GM23248 (cell line): Measurements from ENCODE around the gene FOXQ1. TPM values are rescaled to one million over a fixed set of nuclear protein-coding genes. Genes with fewer than 3 reads are reported as not detected.

Experiments used
- DNase-seq: peaks from one replicate; pipeline ENCODE4 v3.0.0-alpha.2; 2015
- H2AFZ ChIP-seq: fragments of 200-600 bp; sonication (generic); 2 replicates; pipeline ENCODE4 v1.6.1; 2016; ENCODE audit warnings: antibody characterized with exemption
- H3F3A ChIP-seq: fragments of 200-600 bp; sonication (generic); 2 replicates; pipeline ENCODE4 v1.6.1; 2016; ENCODE audit warnings: mild to moderate bottlenecking, antibody characterized with exemption, mixed run types; ENCODE audit not compliant: insufficient read depth
- H3K27ac ChIP-seq: fragments of 200-600 bp; sonication (generic); 2 replicates; pipeline ENCODE4 v1.5.1; 2016; ENCODE audit warnings: mild to moderate bottlenecking
- H3K27me3 ChIP-seq: fragments of 200-600 bp; sonication (generic); replicated peaks from 2 replicates; pipeline ENCODE4 v1.6.1; 2016; ENCODE audit warnings: mild to moderate bottlenecking; ENCODE audit not compliant: insufficient read depth
- H3K36me3 ChIP-seq: fragments of 200-600 bp; sonication (generic); 2 replicates; pipeline ENCODE4 v1.6.1; 2016; ENCODE audit warnings: low read depth, mild to moderate bottlenecking
- H3K4me1 ChIP-seq: fragments of 200-600 bp; sonication (generic); 2 replicates; pipeline ENCODE4 v1.6.1; 2016; ENCODE audit warnings: mild to moderate bottlenecking; ENCODE audit not compliant: insufficient read depth
- H3K4me2 ChIP-seq: fragments of 200-600 bp; sonication (generic); one replicate; pipeline ENCODE4 v1.6.1; 2016; ENCODE audit warnings: mild to moderate bottlenecking; ENCODE audit not compliant: unreplicated experiment
- H3K4me3 ChIP-seq: fragments of 200-600 bp; sonication (generic); 2 replicates; pipeline ENCODE4 v1.5.1; 2016; ENCODE audit warnings: mild to moderate bottlenecking
- H3K79me2 ChIP-seq: fragments of 200-600 bp; sonication (generic); 2 replicates; pipeline ENCODE4 v1.6.1; 2016; ENCODE audit warnings: mild to moderate bottlenecking; ENCODE audit not compliant: insufficient read depth
- H3K9ac ChIP-seq: fragments of 200-600 bp; sonication (generic); 2 replicates; pipeline ENCODE4 v1.6.1; 2016; ENCODE audit warnings: mild to moderate bottlenecking
- H3K9me2 ChIP-seq: fragments of 200-600 bp; sonication (generic); 2 replicates; pipeline ENCODE4 v1.6.1; 2016; ENCODE audit warnings: mixed run types, mild to moderate bottlenecking, moderate library complexity; ENCODE audit not compliant: insufficient read depth
- H3K9me3 ChIP-seq: fragments of 200-600 bp; sonication (generic); one replicate; pipeline ENCODE4 v1.6.1; 2017; ENCODE audit warnings: low read depth
- H4K20me1 ChIP-seq: fragments of 200-600 bp; sonication (generic); 2 replicates; pipeline ENCODE4 v1.6.0; 2016; ENCODE audit not compliant: insufficient read depth
- EZH2 ChIP-seq: fragments of 200-600 bp; sonication (generic); IDR thresholded peaks from 2 replicates; pipeline ENCODE4 v1.6.1; 2018; ENCODE audit warnings: antibody characterized with exemption, mild to moderate bottlenecking; ENCODE audit not compliant: insufficient read depth, poor library complexity, severe bottlenecking
- EZH2phosphoT487 ChIP-seq: fragments of 200-600 bp; sonication (generic); IDR thresholded peaks from 2 replicates; pipeline ENCODE4 v1.6.1; 2018; ENCODE audit warnings: antibody characterized with exemption, moderate library complexity, mild to moderate bottlenecking, low read depth; ENCODE audit not compliant: insufficient read depth
- WGBS, 2 experiments: methylation state at CpG; one replicate each; pipeline ENCODE4 v1.1.6; 2015 to 2017; ENCODE audit warnings: low lambda C conversion rate in 2 of 2, low coverage in 1 of 2; ENCODE audit errors: missing lambda C conversion rate in 2 of 2; 5-methylcytosine and 5-hydroxymethylcytosine counted together
- in situ Hi-C: fragments of 300-500 bp; cut with MboI; formaldehyde crosslinking; loops from 2 replicates; pipeline ENCODE4 v1.15.0; 2020
- polyA plus RNA-seq: library from polyadenylated mRNA; unstranded; fragments of >200 nt; fragmentation: Nextera tagmentation; extraction: Ambion mirVana; gene quantifications from 2 replicates; pipeline ENCODE4 v1.2.1, GENCODE V29; 2016
- total RNA-seq: library from RNA; depleted of rRNA; stranded (reverse); fragments of >200 nt; shearing (Covaris generic); gene quantifications from 2 replicates; pipeline ENCODE4 v1.2.3, GENCODE V29; 2014

FOXQ1 gene
- total and polyA plus RNA-seq, 2 experiments from 2014 or later: under 0.01 TPM; not detected in 1

DNA sequence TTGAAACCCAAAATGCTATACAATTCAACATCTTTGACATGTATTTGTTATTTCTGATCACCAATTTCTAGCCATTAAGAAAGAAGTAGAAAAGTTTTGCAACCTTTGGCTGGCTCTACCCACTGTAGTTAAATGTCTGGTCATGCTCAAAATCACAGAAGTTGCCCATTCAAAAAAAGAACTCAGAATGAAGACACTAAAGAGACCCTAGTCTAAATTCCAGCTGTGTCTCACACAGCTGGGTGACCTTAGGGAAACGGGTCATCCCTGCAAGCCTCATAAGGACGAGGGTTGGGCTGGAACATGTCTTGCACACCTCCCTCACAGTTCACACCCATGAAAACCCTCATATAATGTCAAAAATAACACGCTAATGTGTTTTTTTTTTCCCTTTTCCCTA lies 10.3 kb downstream of the FOXQ1 start:
- in situ Hi-C loops: no loop called here
- 34 to 47% methylated on average over 3 of the region's 3 CpGs for WGBS, 2 experiments
- TF ChIP-seq EZH2 (no peak), EZH2phosphoT487 (no peak)
- no peak overlapping the region for H3K27ac ChIP-seq
- no peaks in the 10 kb centered on the region for H3K79me2 ChIP-seq
- no peaks in the 10 kb centered on the region for H3K9me2 ChIP-seq
- no peaks in the 10 kb centered on the region for H3K9me3 ChIP-seq
- peak overlapping the region; percentile 2 for H3K4me2 ChIP-seq
- H2AFZ ChIP-seq: no peak overlapping the region
- peaks cover 21% of the 10 kb centered on the region for H3F3A ChIP-seq
- peaks cover 41% of the 10 kb centered on the region for H3K4me1 ChIP-seq
- no peaks in the 10 kb centered on the region for H3K27me3 ChIP-seq
- H3K9ac ChIP-seq: no peak overlapping the region
- no peak for DNase-seq
- H3K36me3 ChIP-seq: no peaks in the 10 kb centered on the region
- H3K4me3 ChIP-seq: no peak overlapping the region
- no peaks in the 10 kb centered on the region for H4K20me1 ChIP-seq

DNA sequence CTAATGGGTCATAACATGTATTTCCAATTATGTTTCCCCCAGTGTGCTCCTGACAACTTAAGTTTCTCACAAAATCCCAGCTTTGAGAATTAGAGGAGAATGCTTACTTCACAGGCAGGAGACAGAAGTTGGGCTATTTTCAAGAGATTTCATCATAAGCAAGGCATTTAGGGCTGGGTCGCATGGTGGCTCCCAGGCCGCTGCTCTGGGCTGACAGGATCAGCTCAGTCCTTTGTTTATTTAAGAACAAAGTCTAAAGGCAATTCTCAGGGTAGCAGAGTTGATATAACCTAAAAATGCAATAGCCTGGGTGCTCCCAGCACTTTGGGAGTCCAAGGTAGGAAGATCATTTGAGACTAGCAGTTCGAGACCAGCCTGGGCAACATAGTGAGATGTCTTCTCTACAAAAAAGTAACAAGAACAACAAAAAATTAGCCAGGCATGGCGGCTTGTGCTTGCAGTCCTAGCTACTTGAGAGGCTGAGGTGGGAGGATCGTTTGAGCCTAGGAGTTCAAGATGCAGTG lies 10.9 kb downstream of the FOXQ1 start:
- Histone ChIP-seq H4K20me1 (no peaks in the 10 kb centered on the region), H3K27me3 (no peaks in the 10 kb centered on the region), H3K4me2 (no peak overlapping the region), H3K9ac (no peak overlapping the region), H3K79me2 (no peaks in the 10 kb centered on the region), H2AFZ (no peak overlapping the region), H3K4me1 (peaks cover 41% of the 10 kb centered on the region), H3K27ac (no peak overlapping the region), H3F3A (peaks cover 21% of the 10 kb centered on the region), H3K9me3 (no peaks in the 10 kb centered on the region), H3K9me2 (no peaks in the 10 kb centered on the region), H3K4me3 (no peak overlapping the region), H3K36me3 (no peaks in the 10 kb centered on the region)
- TF ChIP-seq EZH2: no peak
- in situ Hi-C loops: no loop called here
- DNase-seq: peak; percentile 38
- 66 to 73% methylated on average over 5 of the region's 5 CpGs for WGBS, 2 experiments

DNA sequence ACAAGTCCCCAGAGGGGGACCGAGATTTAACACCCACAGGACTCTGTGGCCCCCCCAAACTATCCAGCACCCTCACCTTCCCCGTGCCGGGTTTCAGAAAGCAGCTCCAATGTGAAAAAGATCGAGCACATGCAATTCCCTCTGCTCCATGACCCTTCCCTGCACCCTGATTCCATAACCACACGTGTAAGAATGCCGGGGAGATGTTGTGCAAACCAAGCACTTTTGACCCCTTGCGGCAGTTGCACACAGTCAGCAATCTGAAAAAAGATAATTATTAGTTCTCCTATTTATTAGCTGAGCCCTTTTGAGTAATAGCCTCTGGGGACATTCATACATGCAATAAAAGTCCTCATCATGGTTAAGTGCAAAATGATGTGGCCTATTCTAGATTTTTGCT lies 13.0 kb downstream of the FOXQ1 start:
- Histone ChIP-seq H3K4me1 (peaks cover 41% of the 10 kb centered on the region), H3F3A (peaks cover 21% of the 10 kb centered on the region), H3K27ac (peak overlapping the region; percentile 55), H3K9me3 (no peaks in the 10 kb centered on the region), H3K36me3 (no peaks in the 10 kb centered on the region), H4K20me1 (no peaks in the 10 kb centered on the region), H3K79me2 (no peaks in the 10 kb centered on the region), H3K4me3 (no peak overlapping the region), H3K27me3 (no peaks in the 10 kb centered on the region), H2AFZ (no peak overlapping the region), H3K9me2 (no peaks in the 10 kb centered on the region), H3K4me2 (peak overlapping the region; percentile 41), H3K9ac (0 out of 2 replicates have a peak overlapping the region, but pooled peaks have one; percentile 13)
- TF ChIP-seq EZH2 (no peak), EZH2phosphoT487 (no peak)
- DNase-seq: no peak
- 90 to 91% methylated on average over 7 of the region's 7 CpGs for WGBS, 2 experiments
- in situ Hi-C loops: no loop called here

DNA sequence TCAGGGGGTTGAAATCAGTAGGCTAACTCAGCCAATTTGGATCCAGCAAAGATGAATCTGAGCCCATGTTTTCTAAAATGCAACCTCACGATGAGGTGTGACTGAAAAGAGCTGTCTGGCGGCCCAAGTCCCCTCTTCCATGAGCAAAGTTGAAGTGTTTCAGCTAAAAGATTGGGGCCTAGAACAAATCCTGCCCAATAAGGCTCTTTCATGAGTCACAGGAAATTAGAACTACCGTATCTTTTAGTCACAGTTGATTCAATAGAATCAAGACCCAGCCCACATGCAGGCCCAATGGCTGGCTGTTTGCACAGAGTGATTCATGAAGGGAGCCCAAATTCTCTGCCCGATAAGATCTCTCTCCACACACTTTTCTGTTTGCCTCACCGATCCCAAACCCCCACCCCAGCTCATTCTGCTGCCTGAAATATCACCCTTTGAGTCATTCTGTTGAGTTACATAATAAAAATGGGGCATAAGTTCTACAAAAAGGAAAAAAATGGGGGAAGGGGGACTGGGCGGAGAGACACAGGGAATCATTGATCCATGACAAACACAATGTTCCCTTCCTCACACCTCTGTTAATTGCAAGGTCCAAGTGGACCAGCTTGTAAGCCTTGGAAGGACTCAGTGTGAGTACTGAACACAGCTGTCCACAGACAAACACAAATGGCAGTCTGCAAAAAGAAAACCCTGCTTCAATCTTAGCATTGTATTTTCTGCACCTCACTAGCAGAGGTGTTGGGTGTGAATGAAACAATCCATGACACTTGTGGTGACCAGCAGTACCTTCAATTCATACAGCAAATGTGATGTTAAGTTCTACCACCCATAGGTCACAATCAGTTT lies 13.8 kb downstream of the FOXQ1 start:
- no peaks in the 10 kb centered on the region for H3K9me3 ChIP-seq
- H3K79me2 ChIP-seq: no peaks in the 10 kb centered on the region
- no peak overlapping the region; the same call in 1 of the 2 replicates for H2AFZ ChIP-seq
- H3K9me2 ChIP-seq: no peaks in the 10 kb centered on the region
- H3K36me3 ChIP-seq: no peaks in the 10 kb centered on the region
- peak overlapping the region; percentile 56 for H3K4me2 ChIP-seq
- in situ Hi-C loops: no loop called here
- peak overlapping the region; percentile 33; the same call in 1 of the 2 replicates for H3K4me3 ChIP-seq
- peaks cover 21% of the 10 kb centered on the region for H3F3A ChIP-seq
- 6 to 16% methylated on average over 6 of the region's 6 CpGs for WGBS, 2 experiments
- peak overlapping the region; percentile 55 for H3K27ac ChIP-seq
- TF ChIP-seq EZH2phosphoT487 (no peak), EZH2 (no peak)
- DNase-seq: peak; percentile 97
- no peaks in the 10 kb centered on the region for H3K27me3 ChIP-seq
- H3K4me1 ChIP-seq: peaks cover 41% of the 10 kb centered on the region
- no peaks in the 10 kb centered on the region for H4K20me1 ChIP-seq
- H3K9ac ChIP-seq: 0 out of 2 replicates have a peak overlapping the region, but pooled peaks have one; percentile 13
